NCI-H446 (cell line): ENCODE measurements around the gene GPRC5D.

Experiments used
- DNase-seq, 2 experiments: peaks; one replicate each; lab custom pipeline; 2025; lab: John Stamatoyannopoulos, UW

GPRC5D gene

GRCh38 chr12:12936983-12937491 is 14.9 kb downstream of the GPRC5D start:
- DNase-seq, result no peak

GRCh38 chr12:12934556-12934955 is 17.4 kb downstream of the GPRC5D start:
- no peak for DNase-seq

DNA sequence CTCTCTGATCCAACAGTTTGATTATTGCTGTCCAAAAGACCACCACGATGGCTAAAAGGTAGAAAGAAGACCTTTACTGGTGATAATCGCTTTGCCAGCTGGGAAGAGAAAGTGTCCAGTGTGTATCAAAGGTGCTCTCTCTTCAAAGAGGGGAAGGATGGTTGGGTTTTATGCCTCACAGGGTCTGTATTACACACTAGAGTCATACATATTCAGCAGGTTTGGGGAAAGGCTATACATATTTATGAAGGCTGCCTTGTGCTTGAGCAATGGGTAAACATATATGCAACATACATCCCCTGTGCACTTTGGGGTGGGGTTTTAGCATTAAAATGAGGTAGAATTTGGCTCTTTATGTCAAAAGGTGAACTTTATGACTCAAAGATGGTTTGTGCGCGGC is 18.2 kb downstream of the GPRC5D start:
- no peak for DNase-seq

- DNase-seq, result no peak
Measured at GRCh38 chr12:12930633-12931219, 21.2 kb downstream of the GPRC5D start.

DNA sequence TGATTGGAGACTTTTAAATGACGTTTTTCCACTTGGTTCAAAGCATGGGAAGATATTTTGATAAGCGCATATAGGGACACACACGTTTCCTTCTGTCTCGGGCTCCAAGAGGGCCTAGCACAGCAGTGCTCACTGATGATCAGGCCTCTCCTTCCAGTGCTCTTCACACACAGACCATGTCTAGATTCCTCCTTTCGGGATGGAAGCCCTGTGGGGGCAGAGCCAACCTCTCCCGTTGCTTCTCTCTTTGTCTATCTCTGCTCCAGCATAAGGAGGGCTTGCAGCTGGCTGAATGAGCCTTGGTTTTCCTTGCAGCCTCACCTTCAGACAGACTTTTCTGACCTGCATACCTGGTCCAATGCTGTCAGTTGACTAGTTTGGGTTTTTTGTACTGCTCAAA is 22.3 kb downstream of the GPRC5D start:
- DNase-seq, result no peak

DNA sequence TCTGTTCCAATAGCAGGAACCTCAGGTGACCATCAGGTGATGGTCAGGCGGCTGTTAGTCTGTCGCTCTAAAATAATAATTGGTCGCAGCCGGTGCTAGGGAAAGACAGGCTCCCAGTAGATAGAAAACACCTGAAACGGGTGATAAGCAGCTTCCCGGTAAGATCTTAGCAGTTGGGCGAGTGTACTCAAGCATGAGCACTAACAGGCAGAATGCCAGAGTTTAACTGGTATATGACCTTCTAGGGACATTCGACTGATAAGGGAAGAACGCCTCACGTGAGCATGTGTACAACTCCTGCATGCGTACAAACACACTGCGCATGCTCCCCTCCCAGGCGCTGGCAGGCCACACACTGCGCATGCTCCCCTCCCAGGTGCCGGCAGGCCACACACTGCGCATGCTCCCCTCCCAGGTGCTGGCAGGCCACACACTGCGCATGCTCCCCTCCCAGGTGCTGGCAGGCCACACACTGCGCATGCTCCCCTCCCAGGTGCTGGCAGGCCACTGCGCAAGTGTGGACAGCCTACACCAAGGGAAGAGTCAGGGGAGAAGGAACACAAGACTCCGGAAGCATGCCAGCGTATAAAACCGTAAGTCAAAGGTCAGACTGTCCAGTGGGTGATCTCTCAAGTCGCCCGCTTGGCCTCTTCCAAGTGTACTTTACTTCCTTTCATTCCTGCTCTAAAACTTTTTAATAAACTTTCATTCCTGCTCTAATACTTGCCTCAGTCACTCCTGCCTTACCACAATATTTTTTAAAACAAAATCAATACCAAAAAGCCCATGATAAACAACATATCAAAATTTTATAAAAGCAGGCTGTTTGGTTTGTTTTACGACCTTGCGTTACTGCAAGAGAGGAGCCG is 24.5 kb downstream of the GPRC5D start:
- peak in 1 of 2 experiments; percentile 60 for DNase-seq

DNA sequence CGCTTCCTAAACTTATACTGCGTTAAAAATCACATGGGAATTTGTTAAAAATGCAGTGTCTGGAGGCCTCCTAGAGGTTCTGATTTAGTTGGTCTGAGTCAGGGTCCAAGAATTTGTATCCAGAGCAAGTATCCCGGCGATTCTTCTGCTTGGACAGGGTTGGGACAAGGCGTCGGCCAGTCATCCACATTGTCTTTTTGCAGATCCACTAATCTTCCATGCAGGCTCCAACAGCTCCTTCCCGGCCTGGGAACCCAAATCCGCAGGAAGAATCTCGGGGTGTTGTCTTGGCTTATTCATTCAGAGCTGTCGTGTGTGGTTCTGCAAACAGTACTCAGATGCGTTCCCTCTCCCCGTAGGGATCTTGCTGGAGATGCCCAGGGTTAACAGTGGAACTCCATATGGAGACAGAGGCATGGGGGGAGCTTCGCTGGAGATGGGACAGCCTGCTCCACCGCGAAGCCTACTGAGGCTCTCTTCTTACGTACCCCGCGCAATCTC is 25.3 kb downstream of the GPRC5D start:
- DNase-seq, result no peak

DNA sequence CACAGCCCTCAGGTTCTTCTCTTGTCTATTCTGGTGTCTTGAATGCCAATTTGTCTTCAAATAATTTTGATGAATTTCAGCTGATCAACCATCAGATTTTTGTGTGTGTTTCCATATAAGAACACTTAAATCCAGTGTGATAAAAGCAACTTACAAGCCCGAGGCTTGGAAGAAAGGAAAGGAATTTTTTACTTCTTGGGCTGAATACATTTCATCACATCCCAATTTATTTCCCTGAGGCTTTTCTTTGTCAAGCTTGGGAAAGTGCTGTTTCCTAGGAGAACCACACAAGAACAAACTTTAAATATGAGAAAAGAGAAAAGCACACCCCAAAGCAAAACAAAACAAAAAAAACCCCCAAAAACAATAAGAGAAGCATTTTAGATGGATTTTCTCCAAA is 26.6 kb downstream of the GPRC5D start:
- DNase-seq, result no peak

GRCh38 chr12:12924169-12924568 is 27.8 kb downstream of the GPRC5D start:
- no peak for DNase-seq

- DNase-seq, result no peak
Measured at GRCh38 chr12:12922978-12923377, 29.0 kb downstream of the GPRC5D start.

DNA sequence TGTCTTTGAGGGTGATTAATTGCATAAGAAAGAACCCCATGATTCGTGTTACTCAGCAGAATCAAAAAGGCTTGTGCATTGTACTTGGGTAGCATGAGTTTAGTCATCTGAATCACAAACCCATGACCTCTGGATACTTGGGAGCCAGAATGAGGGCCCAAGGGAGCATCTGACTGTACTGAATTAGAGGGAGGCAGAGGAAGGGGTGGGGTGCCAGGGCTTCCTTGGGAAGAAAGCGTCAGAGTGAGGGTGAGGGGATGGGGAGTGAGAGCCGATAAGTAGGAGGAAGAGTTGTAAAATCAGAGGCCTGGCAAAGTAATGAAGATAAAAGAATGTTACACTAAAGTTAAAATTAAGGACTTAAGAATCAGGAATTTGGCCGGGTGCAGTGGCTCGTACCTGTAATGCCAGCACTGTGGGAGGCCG is 29.8 kb downstream of the GPRC5D start:
- DNase-seq, result no peak

DNA sequence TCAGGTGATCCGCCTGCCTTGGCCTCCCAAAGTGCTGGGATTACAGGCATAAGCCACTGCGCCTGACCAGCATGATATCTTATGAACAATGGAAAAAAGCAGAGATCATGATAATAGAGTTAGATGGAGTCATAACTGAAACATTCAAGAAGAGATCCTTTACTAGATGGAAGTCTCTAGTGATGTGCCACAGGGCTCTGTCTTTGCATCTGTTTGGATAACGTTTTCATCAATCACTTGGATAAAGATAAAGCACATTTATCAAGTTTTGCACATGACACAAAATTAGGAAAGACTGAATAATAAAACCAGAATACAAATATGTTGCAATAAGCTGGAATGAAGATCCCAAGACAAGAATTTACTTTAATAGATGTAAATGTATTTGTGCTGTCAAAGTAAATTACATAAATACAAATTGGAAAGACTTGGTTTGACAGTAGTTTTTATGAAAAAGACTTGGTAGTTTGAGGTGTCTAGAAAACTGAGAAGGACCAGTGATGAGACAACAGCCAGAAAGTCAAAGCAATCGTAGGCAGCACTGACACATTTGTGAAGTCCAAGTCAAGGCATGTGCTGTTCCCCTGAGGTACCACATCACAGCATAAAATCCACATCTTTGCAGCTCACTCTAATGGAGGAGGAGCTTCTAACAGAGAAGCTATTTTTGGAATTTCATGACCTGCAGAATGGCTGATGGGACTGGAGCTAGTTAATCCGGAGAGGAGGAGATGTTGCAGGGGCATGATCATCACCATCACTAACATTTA is 32.1 kb downstream of the GPRC5D start:
- DNase-seq, result no peak

- DNase-seq, result no peak
Measured at GRCh38 chr12:12918781-12919389, 33.1 kb downstream of the GPRC5D start.

GRCh38 chr12:12917517-12917916 is 34.5 kb downstream of the GPRC5D start:
- no peak for DNase-seq

GRCh38 chr12:12916135-12916944 is 35.6 kb downstream of the GPRC5D start:
- peak; percentile 72 to 91 for DNase-seq

DNA sequence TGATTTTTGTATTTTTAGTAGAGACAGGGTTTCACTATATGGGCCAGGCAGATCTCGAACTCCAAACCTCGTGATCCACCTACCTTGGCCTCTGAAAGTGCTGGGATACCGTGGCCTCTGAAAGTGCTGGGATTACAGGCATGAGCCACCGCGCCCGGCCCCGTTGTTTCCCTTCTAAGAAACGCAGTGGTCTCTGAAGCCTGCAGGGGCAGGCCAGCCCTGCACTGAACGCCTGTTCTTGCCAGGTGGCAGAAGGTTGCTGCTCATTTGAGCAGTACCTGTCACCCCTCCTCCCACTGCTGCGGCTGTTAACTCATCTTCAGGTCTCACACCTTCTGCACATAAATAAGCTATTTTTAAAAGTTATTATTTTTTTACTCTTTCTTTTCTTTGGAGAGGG is 36.3 kb downstream of the GPRC5D start:
- DNase-seq, result no peak

DNA sequence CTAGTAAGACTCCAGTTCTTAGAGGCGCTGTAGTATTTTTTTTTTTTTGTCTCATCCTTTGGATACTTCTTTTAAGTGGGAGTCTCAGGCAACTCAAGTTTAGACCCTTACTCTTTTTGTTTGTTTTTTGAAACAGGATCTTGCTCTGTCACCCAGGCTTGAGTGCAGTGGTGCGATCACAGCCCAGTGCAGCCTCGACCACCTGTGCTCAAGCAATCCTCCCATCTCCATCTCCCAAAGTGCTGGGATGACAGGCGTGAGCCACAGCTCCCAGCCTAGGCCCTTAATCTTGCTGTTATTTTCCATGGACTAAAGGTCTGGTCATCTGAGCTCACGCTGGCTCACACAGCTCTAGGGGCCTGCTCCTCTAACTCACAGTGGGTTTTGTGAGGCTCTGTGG is 39.3 kb downstream of the GPRC5D start:
- no peak for DNase-seq

- DNase-seq, result no peak
Measured at GRCh38 chr12:12909995-12910420, 42.0 kb downstream of the GPRC5D start.

DNA sequence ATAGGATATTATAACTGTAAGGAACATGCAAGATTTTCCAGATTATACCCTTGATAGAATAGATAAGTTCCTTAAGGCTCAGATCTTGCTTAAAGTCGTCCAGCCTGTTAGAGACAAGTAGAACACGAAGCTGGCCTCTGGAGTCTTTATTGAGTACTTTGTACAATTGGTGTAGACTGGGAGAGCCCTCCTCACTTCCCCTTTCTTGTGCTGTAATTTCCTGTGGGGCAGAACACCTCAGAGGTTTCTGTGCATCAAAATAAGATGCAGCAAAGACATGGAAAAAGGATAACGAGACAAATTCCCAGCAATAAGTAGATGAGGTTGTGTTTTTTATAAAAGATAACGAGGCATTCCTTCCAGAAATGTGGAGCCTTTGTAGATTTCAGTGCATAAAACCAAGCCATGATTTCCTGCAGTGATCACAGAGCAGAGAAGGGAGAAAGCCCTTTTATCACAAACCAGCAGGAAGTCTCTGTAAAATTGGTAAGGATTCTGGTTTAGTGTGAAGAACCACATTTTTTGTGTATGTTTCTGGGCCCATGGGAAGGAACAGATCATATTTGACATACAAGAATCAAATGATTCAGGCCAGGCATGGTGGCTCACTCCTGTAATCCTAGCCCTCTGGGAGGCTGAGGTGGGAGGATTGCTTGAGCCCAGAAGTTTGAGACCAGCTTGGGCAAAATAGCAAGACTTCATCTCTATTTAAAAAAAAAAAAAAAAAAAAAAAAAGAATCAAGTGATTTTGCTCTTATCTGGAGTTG is 42.6 kb downstream of the GPRC5D start:
- no peak for DNase-seq

- DNase-seq, result no peak
Measured at GRCh38 chr12:12908711-12909110, 43.3 kb downstream of the GPRC5D start.
